CD4-positive, alpha-beta T cell (primary cell): ENCODE data around the gene PCARE. TPM values are rescaled to one million over a fixed set of nuclear protein-coding genes. Genes with fewer than 3 reads are reported as not detected.

Source experiments
- ATAC-seq: fragments of 200-7000 bp; cut with Tn5 transposase; one replicate; pipeline ENCODE4 v1.10.0; 2022; ENCODE audit warnings: mild to moderate bottlenecking; ENCODE audit not compliant: poor library complexity
- CTCF ChIA-PET: fragments of 350-600 bp; sonication (Branson Sonifier 250); formaldehyde crosslinking; loops from one replicate; lab custom pipeline; 2021; ENCODE audit warnings: antibody characterized with exemption, inconsistent platforms; lab: Charles Lee
- POLR2A ChIA-PET: fragments of 350-600 bp; sonication (Branson Sonifier 250); formaldehyde crosslinking; loops from one replicate; lab custom pipeline; 2021; ENCODE audit warnings: antibody characterized with exemption, inconsistent platforms; lab: Charles Lee
- DNase-seq, 14 experiments: peaks; one replicate each; pipeline ENCODE4 v3.0.0-alpha.2; 2013 to 2020; ENCODE audit warnings: mixed read lengths in 2 of 14
- H3K27ac ChIP-seq, 2 donors: one replicate each; pipeline versions ENCODE4 v1.5.1 to v1.7.0; 2013; ENCODE audit warnings: low read length in 2 of 2, low read depth in 1 of 2, mild to moderate bottlenecking in 1 of 2
- H3K27me3 ChIP-seq, 2 experiments: 1 replicate in 1 of 2; 2 replicates in 1 of 2; pipeline versions ENCODE4 v1.6.1 to v1.7.0; 2013; ENCODE audit warnings: low read length in 2 of 2, control low read depth in 1 of 2, mild to moderate bottlenecking in 1 of 2, moderate library complexity in 1 of 2; ENCODE audit not compliant: insufficient read depth in 2 of 2, control insufficient read depth in 1 of 2
- H3K36me3 ChIP-seq: one replicate; pipeline ENCODE4 v1.6.1; 2013; ENCODE audit warnings: low read length, control low read depth; ENCODE audit not compliant: insufficient read depth
- H3K4me1 ChIP-seq: one replicate; pipeline ENCODE4 v1.6.1; 2013; ENCODE audit warnings: low read length, control low read depth; ENCODE audit not compliant: insufficient read depth
- H3K4me3 ChIP-seq: one replicate; pipeline ENCODE4 v1.5.1; 2013; ENCODE audit warnings: mild to moderate bottlenecking, low read length, moderate library complexity
- H3K9me3 ChIP-seq, 2 experiments: 1 replicate in 1 of 2; 2 replicates in 1 of 2; pipeline versions ENCODE4 v1.6.1 to v1.7.0; 2013; ENCODE audit warnings: low read length in 2 of 2, mild to moderate bottlenecking in 2 of 2, control low read depth in 1 of 2, moderate library complexity in 1 of 2; ENCODE audit not compliant: control insufficient read depth in 1 of 2, insufficient read depth in 1 of 2
- H3K27ac Mint-ChIP-seq: one replicate; pipeline ENCODE4 v1.8.0; 2020; ENCODE audit warnings: mixed read lengths
- H3K27me3 Mint-ChIP-seq: one replicate; pipeline ENCODE4 v1.8.0; 2021; ENCODE audit warnings: mixed read lengths
- H3K36me3 Mint-ChIP-seq: one replicate; pipeline ENCODE4 v1.8.0; 2021; ENCODE audit warnings: low read depth, mixed read lengths
- H3K4me1 Mint-ChIP-seq: one replicate; pipeline ENCODE4 v1.8.0; 2021; ENCODE audit warnings: low read depth, mixed read lengths
- H3K4me3 Mint-ChIP-seq: one replicate; pipeline ENCODE4 v1.8.0; 2020; ENCODE audit warnings: mild to moderate bottlenecking, mixed read lengths
- H3K9me3 Mint-ChIP-seq: one replicate; pipeline ENCODE4 v1.8.0; 2020; ENCODE audit warnings: mixed read lengths
- CTCF ChIP-seq: fragments of 200-600 bp; IDR thresholded peaks from one replicate; pipeline ENCODE4 v1.8.0; 2022; ENCODE audit warnings: antibody characterized with exemption, mild to moderate bottlenecking
- intact Hi-C, 2 experiments: fragments of 100-400 bp; cut with DNase I in 1 of 2; cut with micrococcal nuclease in 1 of 2; formaldehyde crosslinking; loops; one replicate each; pipeline versions ENCODE4 v1.15.1 to v1.9.0; 2023 to 2025; cut with DNase I, micrococcal nuclease
- total RNA-seq, 174 experiments: library from RNA in 2 of 174; stranded (reverse) in 2 of 174; gene quantifications; one replicate each; pipeline ENCODE4 v1.2.3 and lab custom pipeline; 2021 to 2026

Gene PCARE
- total RNA-seq, 2 experiments from 2014 or later: not detected

GRCh38 chr2:29119211-29119610 lies 44.9 kb upstream of the PCARE start:
- no peak overlapping the region for H3K4me3 ChIP-seq
- no peaks in the 10 kb centered on the region for H3K27me3 Mint-ChIP-seq
- peaks cover 22% of the 10 kb centered on the region for H3K4me1 ChIP-seq
- no peak for TF ChIP-seq CTCF
- DNase-seq (peak in 2 of 14 experiments; percentile 17 to 42), ATAC-seq (no peak)
- intact Hi-C loops: loop anchor here in 1 of 2 experiments (10.0 kb wide), 1 partner anchor 224 kb away; the partner anchor contains the start of gene WDR43
- H3K27ac Mint-ChIP-seq: peak overlapping the region; percentile 61
- peaks cover 7% of the 10 kb centered on the region for H3K9me3 Mint-ChIP-seq
- H3K36me3 ChIP-seq: peaks cover 19% of the 10 kb centered on the region
- H3K9me3 ChIP-seq: no peaks in the 10 kb centered on the region
- CTCF ChIA-PET: interaction anchor here (1.0 to 1.2 kb wide), 2 partner anchors 11 to 104 kb away, joined by 3 to 4 read pairs; no protein-coding TSS in a partner anchor
- peak overlapping the region; percentile 47 for H3K4me3 Mint-ChIP-seq
- H3K4me1 Mint-ChIP-seq: peaks cover 56% of the 10 kb centered on the region
- H3K27ac ChIP-seq: no peak overlapping the region
- peaks cover 58% of the 10 kb centered on the region for H3K36me3 Mint-ChIP-seq
- H3K27me3 ChIP-seq: no peaks in the 10 kb centered on the region
- POLR2A ChIA-PET: interaction anchor here (1.5 to 5.7 kb wide), 2 partner anchors 10 to 108 kb away, joined by 7 to 68 read pairs; no protein-coding TSS in a partner anchor

- Mint-ChIP-seq H3K27me3 (no peaks in the 10 kb centered on the region), H3K4me1 (peaks cover 51% of the 10 kb centered on the region), H3K36me3 (peaks cover 44% of the 10 kb centered on the region), H3K4me3 (peak overlapping the region; percentile 53), H3K27ac (peak overlapping the region; percentile 100), H3K9me3 (no peaks in the 10 kb centered on the region)
- TF ChIP-seq CTCF: no peak
- no peaks in the 10 kb centered on the region for H3K9me3 ChIP-seq
- peaks cover 6% of the 10 kb centered on the region for H3K36me3 ChIP-seq
- peaks cover 23% of the 10 kb centered on the region for H3K4me1 ChIP-seq
- ChIA-PET CTCF (interaction anchor here (0.9 to 1.1 kb wide), 2 partner anchors 11 to 103 kb away, joined by 3 read pairs; no protein-coding TSS in a partner anchor), POLR2A (interaction anchor here (1.1 to 5.7 kb wide), 7 partner anchors 12 to 248 kb away, joined by 3 to 68 read pairs (median 20); partner anchors contain the start of genes TRMT61B and WDR43)
- intact Hi-C loops: loop anchor here (2.0 to 10.0 kb wide), 2 partner anchors 159 to 223 kb away; partner anchors contain the start of gene WDR43 (in 1 of the 2)
- no peaks in the 10 kb centered on the region for H3K27me3 ChIP-seq
- DNase-seq (no peak), ATAC-seq (no peak)
- H3K4me3 ChIP-seq: no peak overlapping the region
- H3K27ac ChIP-seq: no peak overlapping the region
Observed at GRCh38 chr2:29117636-29118303, 43.4 kb upstream of the PCARE start.

GRCh38 chr2:29115797-29116781 lies 41.8 kb upstream of the PCARE start:
- ATAC-seq (peak; percentile 72), DNase-seq (peak; percentile 46 to 88 (median 61))
- H3K9me3 ChIP-seq: no peaks in the 10 kb centered on the region
- ChIA-PET POLR2A (interaction anchor here (0.5 to 5.7 kb wide), 18 partner anchors 9 to 1226 kb away, joined by 3 to 68 read pairs (median 5); partner anchors contain the start of genes BABAM2, PPP1CB, RBKS and TRMT61B), CTCF (interaction anchor here (1.5 kb wide), 1 partner anchor 104 kb away, joined by 4 read pairs; no protein-coding TSS in a partner anchor)
- H3K4me1 ChIP-seq: peaks cover 23% of the 10 kb centered on the region
- Mint-ChIP-seq H3K4me3 (peak overlapping the region; percentile 97), H3K27ac (peak overlapping the region; percentile 100), H3K9me3 (no peaks in the 10 kb centered on the region), H3K36me3 (peaks cover 27% of the 10 kb centered on the region), H3K4me1 (peaks cover 51% of the 10 kb centered on the region), H3K27me3 (no peaks in the 10 kb centered on the region)
- H3K27ac ChIP-seq: peak overlapping the region; percentile 75 to 88
- H3K36me3 ChIP-seq: no peaks in the 10 kb centered on the region
- intact Hi-C loops: loop anchor here (1.0 to 10.0 kb wide), 4 partner anchors 105 to 246 kb away; partner anchors contain the start of genes TRMT61B (in 1 of the 2) and WDR43 (in 1 of the 2)
- no peaks in the 10 kb centered on the region for H3K27me3 ChIP-seq
- H3K4me3 ChIP-seq: peak overlapping the region; percentile 85
- TF ChIP-seq CTCF: no peak
